HG03520 (cell line): ENCODE results near the gene CACNG6.

Source experiments
- ATAC-seq: cut with Tn5 transposase; IDR thresholded peaks from one replicate; pipeline ENCODE4 v1.9.1; 2021; ENCODE audit warnings: mild to moderate bottlenecking, moderate library complexity; ENCODE audit not compliant: unreplicated experiment

CACNG6 gene

GRCh38 chr19:53966931-53967330 lies 24.5 kb upstream of the CACNG6 start:
- ATAC-seq: no peak

GRCh38 chr19:53969366-53969765 lies 22.1 kb upstream of the CACNG6 start:
- ATAC-seq: no peak

- ATAC-seq: no peak
Observed at GRCh38 chr19:53971673-53972072, 19.8 kb upstream of the CACNG6 start.

GRCh38 chr19:53977429-53977990 lies 13.9 kb upstream of the CACNG6 start:
- ATAC-seq: no peak

GRCh38 chr19:53977991-53978731 lies 13.3 kb upstream of the CACNG6 start:
- ATAC-seq: no peak

- no peak for ATAC-seq
Observed at GRCh38 chr19:53978975-53979801, 12.2 kb upstream of the CACNG6 start.

GRCh38 chr19:53980539-53981375 lies 10.7 kb upstream of the CACNG6 start:
- no peak for ATAC-seq

- ATAC-seq: no peak
Observed at GRCh38 chr19:53981376-53981951, 10.0 kb upstream of the CACNG6 start.

GRCh38 chr19:53982001-53982451 lies 9.4 kb upstream of the CACNG6 start:
- ATAC-seq: no peak

- ATAC-seq: no peak
Observed at GRCh38 chr19:53982611-53983010, 8.8 kb upstream of the CACNG6 start.

GRCh38 chr19:53983457-53984289 lies 7.8 kb upstream of the CACNG6 start:
- ATAC-seq: no peak

- ATAC-seq: no peak
Observed at GRCh38 chr19:53985863-53986262, 5.6 kb upstream of the CACNG6 start.

- no peak for ATAC-seq
Observed at GRCh38 chr19:53988981-53989380, 2.5 kb upstream of the CACNG6 start.

GRCh38 chr19:53989600-53990533 lies 1.6 kb upstream of the CACNG6 start:
- no peak for ATAC-seq

- ATAC-seq: no peak
Observed at GRCh38 chr19:53992211-53992610, 774 bp downstream of the CACNG6 start.

GRCh38 chr19:53992815-53993214 lies 1.4 kb downstream of the CACNG6 start:
- no peak for ATAC-seq

GRCh38 chr19:53993448-53993847 lies 2.0 kb downstream of the CACNG6 start:
- ATAC-seq: no peak

- ATAC-seq: no peak
Observed at GRCh38 chr19:53994811-53995210, 3.4 kb downstream of the CACNG6 start.

GRCh38 chr19:53998223-53998622 lies 6.8 kb downstream of the CACNG6 start:
- no peak for ATAC-seq
